Tibial artery (tissue), 4 donors: ENCODE data around the gene SYT6.

Experiments used
- DNase-seq, 2 donors: peaks; one replicate each; pipeline ENCODE4 v3.0.0-alpha.2; 2019
- H3K27ac ChIP-seq, 2 donors: fragments of 200-600 bp; sonication (generic) in 1 of 2; 1 replicate in 1 of 2; 2 replicates in 1 of 2; pipeline ENCODE4 v1.5.1; 2018 to 2019; ENCODE audit warnings: mild to moderate bottlenecking in 1 of 2
- H3K27me3 ChIP-seq, 2 donors: fragments of 200-600 bp; sonication (generic) in 1 of 2; one replicate each; pipeline versions ENCODE4 v1.5.1 to v1.6.0; 2016 to 2019
- H3K36me3 ChIP-seq, 3 donors: fragments of 200-600 bp; sonication (generic) in 2 of 3; one replicate each; pipeline ENCODE4 v1.5.1; 2016 to 2019; ENCODE audit warnings: mild to moderate bottlenecking in 2 of 3
- H3K4me1 ChIP-seq, 4 donors: fragments of 200-600 bp; sonication (generic) in 2 of 4; 1 replicate in 3 of 4; 2 replicates in 1 of 4; pipeline ENCODE4 v1.5.1; 2016 to 2019
- H3K4me3 ChIP-seq, 2 donors: fragments of 200-600 bp; sonication (generic) in 1 of 2; 1 replicate in 1 of 2; 2 replicates in 1 of 2; pipeline ENCODE4 v1.5.1; 2018 to 2019; ENCODE audit warnings: mild to moderate bottlenecking in 2 of 2
- H3K9me3 ChIP-seq, 3 donors: fragments of 200-600 bp; sonication (generic) in 1 of 3; one replicate each; pipeline ENCODE4 v1.5.1; 2016 to 2019
- CTCF ChIP-seq, 2 experiments: fragments of 200-600 bp in 1 of 2; fragments of 450-650 bp in 1 of 2; IDR thresholded peaks; one replicate each; pipeline ENCODE4 v1.5.1; 2017 to 2019; ENCODE audit warnings: antibody characterized with exemption in 2 of 2, mild to moderate bottlenecking in 1 of 2, moderate library complexity in 1 of 2
- intact Hi-C: fragments of 100-400 bp; cut with DNase I; formaldehyde crosslinking; loops from one replicate; pipeline ENCODE4 v1.15.0; 2023; ENCODE audit warnings: low total_unique reads

Gene SYT6

DNA sequence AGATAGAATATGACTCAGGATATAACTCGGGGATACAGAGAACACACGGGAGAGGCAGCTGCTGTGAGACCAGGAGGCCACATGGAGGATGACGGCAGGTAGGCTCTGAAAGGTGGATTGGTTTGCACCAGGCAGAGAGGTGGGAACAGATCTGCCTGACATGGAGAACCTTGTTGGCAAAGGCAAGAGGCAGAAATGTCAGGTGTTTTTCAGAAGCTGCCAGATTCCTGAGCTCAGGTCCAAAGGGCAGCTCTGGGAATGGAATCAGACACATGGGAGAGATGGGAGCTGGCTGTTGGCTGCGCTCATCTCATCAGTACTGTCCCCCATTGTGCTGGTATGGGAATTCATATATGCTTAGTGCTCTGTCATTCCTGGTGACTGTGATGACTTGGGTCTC lies 19.2 kb downstream of the SYT6 start:
- H3K4me1 ChIP-seq = no peaks in the 10 kb centered on the region
- H3K4me3 ChIP-seq = no peak overlapping the region
- H3K27ac ChIP-seq = no peak overlapping the region
- intact Hi-C loops = no loop called here
- peaks cover 0 to 7% of the 10 kb centered on the region in 2 donors for H3K27me3 ChIP-seq
- no peaks in the 10 kb centered on the region for H3K9me3 ChIP-seq
- no peak for TF ChIP-seq CTCF (IDR thresholded peaks at IDR 0.05)
- no peak for DNase-seq
- no peaks in the 10 kb centered on the region for H3K36me3 ChIP-seq

DNA sequence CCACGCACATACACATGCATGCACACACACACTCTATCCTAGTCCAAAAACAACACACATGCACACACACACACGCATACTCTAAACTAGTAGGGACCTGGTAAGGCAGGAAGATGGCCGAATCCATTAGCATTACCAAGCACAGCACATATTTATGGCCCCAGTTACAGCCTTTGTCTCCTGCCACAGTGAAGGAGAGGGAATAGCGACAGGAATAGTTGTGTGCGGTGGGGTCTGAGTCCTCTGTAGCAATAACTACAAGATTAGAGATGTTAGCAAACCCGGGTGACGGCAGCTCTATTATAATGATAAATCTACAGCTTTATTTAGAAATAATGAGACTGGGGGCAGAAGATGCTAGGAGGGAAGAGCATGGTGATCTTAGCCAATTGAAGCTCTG lies 20.5 kb downstream of the SYT6 start:
- Histone ChIP-seq H3K27ac (no peak overlapping the region), H3K4me1 (no peaks in the 10 kb centered on the region), H3K27me3 (peaks cover 0 to 7% of the 10 kb centered on the region in 2 donors), H3K9me3 (no peaks in the 10 kb centered on the region), H3K36me3 (no peaks in the 10 kb centered on the region), H3K4me3 (no peak overlapping the region)
- intact Hi-C loops = no loop called here
- TF ChIP-seq CTCF (IDR thresholded peaks at IDR 0.05) = no peak
- DNase-seq = no peak

GRCh38 chr1:114131526-114132220 lies 22.0 kb downstream of the SYT6 start:
- H3K36me3 ChIP-seq = no peaks in the 10 kb centered on the region
- TF ChIP-seq CTCF (IDR thresholded peaks at IDR 0.05) = no peak
- no peak overlapping the region for H3K27ac ChIP-seq
- intact Hi-C loops = no loop called here
- peaks cover 0 to 7% of the 10 kb centered on the region in 2 donors for H3K27me3 ChIP-seq
- no peaks in the 10 kb centered on the region for H3K4me1 ChIP-seq
- H3K9me3 ChIP-seq = no peaks in the 10 kb centered on the region
- no peak overlapping the region for H3K4me3 ChIP-seq
- DNase-seq = peak in 1 of 2 donors; percentile 13

GRCh38 chr1:114130846-114131525 lies 22.7 kb downstream of the SYT6 start:
- Histone ChIP-seq H3K27me3 (peaks cover 0 to 5% of the 10 kb centered on the region in 2 donors), H3K9me3 (no peaks in the 10 kb centered on the region), H3K4me1 (no peaks in the 10 kb centered on the region), H3K36me3 (no peaks in the 10 kb centered on the region), H3K4me3 (no peak overlapping the region), H3K27ac (no peak overlapping the region)
- no peak for TF ChIP-seq CTCF (IDR thresholded peaks at IDR 0.05)
- DNase-seq = peak in 1 of 2 donors; percentile 23
- intact Hi-C loops = no loop called here

DNA sequence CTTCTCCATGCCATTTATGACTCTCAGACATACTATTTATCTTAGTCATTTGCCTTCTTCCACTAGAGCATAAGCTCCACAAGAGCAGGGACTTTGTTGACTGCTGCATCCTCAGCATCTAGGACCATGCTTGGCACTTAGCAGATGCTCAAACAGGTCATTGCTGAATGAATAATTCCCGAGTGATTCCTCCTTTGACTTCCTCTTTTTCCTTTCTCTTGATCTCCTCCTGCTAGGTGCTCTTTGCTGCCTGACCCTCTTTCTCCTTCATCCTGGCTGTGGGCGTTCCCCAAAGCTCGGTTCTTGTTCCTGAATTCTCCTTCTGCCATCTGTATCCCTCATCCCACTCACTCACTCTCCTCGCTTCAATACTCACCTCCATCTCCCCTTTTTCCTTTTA lies 23.5 kb downstream of the SYT6 start:
- Histone ChIP-seq H3K9me3 (no peaks in the 10 kb centered on the region), H3K36me3 (no peaks in the 10 kb centered on the region), H3K27me3 (no peaks in the 10 kb centered on the region), H3K27ac (no peak overlapping the region), H3K4me3 (no peak overlapping the region), H3K4me1 (no peaks in the 10 kb centered on the region)
- peak in 1 of 2 donors; percentile 4 for DNase-seq
- intact Hi-C loops = no loop called here
- TF ChIP-seq CTCF (IDR thresholded peaks at IDR 0.05) = no peak
